NB4 (cell line): ENCODE results near the gene BACH2.
"Not testable (repeated sequence)": the region's sequence is repeated elsewhere in the genome, so short reads cannot be mapped to it uniquely, and the experiment has no call there.

Source experiments
- DNase-seq: peaks from one replicate; pipeline ENCODE4 v3.0.0; 2010; ENCODE audit warnings: low read depth
- H3K4me3 ChIP-seq: one replicate; pipeline ENCODE4 v1.5.1; 2011; ENCODE audit warnings: mild to moderate bottlenecking, low read depth, low read length, moderate library complexity
- MYC ChIP-seq: IDR thresholded peaks from 2 replicates; pipeline ENCODE4 v1.6.1; 2011; ENCODE audit warnings: low read depth, low read length
- POLR2A ChIP-seq: IDR thresholded peaks from 2 replicates; pipeline ENCODE4 v1.6.1; 2011; ENCODE audit warnings: mild to moderate bottlenecking; ENCODE audit not compliant: insufficient read length; ENCODE audit errors: extremely low read depth
- TF ChIP-seq, protein P1 (sequence below): IDR thresholded peaks from 2 replicates; pipeline ENCODE4 v1.6.1; 2011; ENCODE audit warnings: low read depth, low read length
- TF ChIP-seq, protein P2 (sequence below): IDR thresholded peaks from one replicate; pipeline ENCODE4 v1.5.1; 2012; ENCODE audit warnings: low read depth, low read length

The BACH2 gene

DNA sequence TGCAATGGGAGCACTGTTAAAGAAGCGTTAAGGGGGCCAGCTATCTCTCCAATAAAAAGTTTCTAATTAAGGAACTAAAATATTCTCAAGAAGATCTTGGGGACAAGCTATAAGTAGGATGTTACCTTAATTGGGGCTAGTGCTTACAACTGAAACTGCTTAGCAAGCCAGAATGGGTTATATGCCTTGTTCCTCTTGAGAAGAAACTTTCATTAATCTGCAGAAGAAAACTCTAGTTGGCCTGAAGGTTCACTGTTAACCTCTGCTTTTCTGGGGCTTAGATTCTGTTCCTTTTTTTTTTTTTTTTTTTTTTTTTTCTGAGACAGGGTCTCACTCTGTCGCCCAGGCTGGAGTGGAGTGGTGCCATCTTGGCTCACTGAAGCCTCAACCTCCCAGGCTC lies 82.2 kb downstream of the BACH2 start:
- TF ChIP-seq, protein P1, sequence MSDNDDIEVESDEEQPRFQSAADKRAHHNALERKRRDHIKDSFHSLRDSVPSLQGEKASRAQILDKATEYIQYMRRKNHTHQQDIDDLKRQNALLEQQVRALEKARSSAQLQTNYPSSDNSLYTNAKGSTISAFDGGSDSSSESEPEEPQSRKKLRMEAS, result no peak
- TF ChIP-seq, protein P2, sequence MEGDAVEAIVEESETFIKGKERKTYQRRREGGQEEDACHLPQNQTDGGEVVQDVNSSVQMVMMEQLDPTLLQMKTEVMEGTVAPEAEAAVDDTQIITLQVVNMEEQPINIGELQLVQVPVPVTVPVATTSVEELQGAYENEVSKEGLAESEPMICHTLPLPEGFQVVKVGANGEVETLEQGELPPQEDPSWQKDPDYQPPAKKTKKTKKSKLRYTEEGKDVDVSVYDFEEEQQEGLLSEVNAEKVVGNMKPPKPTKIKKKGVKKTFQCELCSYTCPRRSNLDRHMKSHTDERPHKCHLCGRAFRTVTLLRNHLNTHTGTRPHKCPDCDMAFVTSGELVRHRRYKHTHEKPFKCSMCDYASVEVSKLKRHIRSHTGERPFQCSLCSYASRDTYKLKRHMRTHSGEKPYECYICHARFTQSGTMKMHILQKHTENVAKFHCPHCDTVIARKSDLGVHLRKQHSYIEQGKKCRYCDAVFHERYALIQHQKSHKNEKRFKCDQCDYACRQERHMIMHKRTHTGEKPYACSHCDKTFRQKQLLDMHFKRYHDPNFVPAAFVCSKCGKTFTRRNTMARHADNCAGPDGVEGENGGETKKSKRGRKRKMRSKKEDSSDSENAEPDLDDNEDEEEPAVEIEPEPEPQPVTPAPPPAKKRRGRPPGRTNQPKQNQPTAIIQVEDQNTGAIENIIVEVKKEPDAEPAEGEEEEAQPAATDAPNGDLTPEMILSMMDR, result no peak
- TF ChIP-seq POLR2A (no peak), MYC (no peak)
- no peak overlapping the region for H3K4me3 ChIP-seq
- DNase-seq, result no peak

DNA sequence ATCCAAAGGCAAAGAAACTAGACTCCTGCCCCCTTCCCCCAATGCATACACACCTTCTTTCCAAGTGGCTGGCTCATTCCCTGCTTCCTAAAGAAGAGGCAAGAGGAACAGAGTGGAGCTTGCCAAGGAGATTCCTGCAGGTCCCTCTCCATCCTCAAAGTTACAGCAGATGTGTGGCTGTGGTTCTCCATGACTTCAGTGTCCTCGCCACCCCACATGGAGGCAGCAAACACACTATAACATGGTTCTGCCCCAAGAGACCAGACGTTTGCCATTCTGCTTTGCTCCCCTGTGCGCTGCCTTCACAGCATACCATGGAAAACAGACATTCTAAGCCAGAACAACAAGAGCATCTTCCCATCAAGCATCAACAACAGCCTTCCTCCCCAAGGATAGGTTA lies 84.4 kb downstream of the BACH2 start:
- no peak for DNase-seq
- H3K4me3 ChIP-seq, result no peak overlapping the region
- TF ChIP-seq MYC, result no peak
- TF ChIP-seq, protein P1, result no peak
- TF ChIP-seq, protein P2, result no peak
- no peak for TF ChIP-seq POLR2A

DNA sequence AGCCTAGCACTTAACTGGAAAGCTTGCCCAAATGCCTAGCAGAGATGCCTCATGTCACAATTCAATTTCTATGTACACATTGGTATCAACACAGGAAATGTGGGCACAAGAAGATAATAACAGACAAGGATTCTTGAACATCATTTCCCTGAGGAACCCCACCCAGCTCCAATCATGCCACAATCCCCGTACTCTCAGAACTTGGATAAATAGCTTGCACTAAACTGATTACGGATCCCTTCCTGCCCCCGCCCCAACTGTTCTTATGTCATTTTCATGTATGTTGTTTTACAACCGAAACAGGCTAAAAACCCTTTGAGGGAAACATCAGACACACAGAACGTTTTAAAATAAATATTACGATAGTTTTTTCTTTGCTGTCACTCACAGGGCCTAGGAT lies 87.1 kb downstream of the BACH2 start:
- H3K4me3 ChIP-seq, result no peak overlapping the region
- no peak for DNase-seq
- TF ChIP-seq POLR2A (no peak), MYC (no peak)
- TF ChIP-seq, protein P2, result no peak
- TF ChIP-seq, protein P1, result no peak

DNA sequence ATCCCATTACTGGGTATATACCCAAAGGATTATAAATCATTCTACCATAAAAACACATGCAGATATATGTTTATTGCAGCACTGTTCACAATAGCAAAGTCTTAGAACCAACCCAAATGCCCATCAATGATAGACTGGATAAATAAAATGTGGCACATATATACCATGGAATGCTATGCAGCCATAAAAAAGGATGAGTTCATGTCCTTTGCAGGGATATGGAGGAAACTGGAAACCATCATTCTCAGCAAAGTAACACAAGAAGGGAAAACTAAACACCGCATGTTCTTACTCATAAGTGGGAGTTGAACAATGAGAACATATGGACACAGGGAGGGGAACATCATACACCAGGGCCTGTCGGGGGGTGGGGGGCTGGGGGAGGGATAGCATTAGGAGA lies 88.0 kb downstream of the BACH2 start:
- not testable (repeated sequence) for DNase-seq, H3K4me3 ChIP-seq

DNA sequence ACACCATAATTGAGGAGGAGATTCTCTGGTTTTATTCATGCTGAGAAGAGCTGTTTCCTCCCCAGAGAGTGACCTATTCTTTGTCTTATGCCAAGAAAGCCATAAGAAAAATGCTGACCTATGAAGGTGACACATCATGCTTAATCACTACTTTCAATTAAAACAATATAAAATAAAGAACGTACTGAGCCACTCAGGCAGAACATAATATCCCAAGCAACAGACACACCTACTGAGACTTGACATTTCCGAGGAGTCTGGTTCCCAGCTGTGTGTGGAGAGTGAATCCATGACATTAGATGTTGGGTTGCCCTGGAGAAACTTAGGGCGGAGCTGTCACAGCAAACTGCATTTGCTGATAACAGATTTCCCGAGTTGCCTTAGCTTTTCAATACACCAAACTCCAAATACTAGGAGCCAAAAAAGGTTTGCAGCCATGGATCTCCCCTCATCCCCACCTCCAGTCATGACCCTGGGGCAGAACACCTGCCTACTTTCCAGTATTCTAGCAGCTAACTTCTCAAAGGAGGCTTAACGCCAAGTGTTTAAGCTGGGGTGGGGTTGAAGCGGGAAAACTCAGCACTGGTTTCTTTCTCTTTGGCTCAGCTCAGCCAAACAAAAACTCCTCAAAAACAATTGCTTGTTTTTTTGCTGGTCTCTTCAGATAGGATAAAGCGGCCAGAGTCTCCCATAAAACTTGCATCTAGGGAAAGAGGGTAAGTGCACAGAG lies 92.2 kb downstream of the BACH2 start:
- TF ChIP-seq MYC (no peak), POLR2A (no peak)
- TF ChIP-seq, protein P2, result no peak
- TF ChIP-seq, protein P1, result no peak
- H3K4me3 ChIP-seq, result no peak overlapping the region
- DNase-seq, result no peak

DNA sequence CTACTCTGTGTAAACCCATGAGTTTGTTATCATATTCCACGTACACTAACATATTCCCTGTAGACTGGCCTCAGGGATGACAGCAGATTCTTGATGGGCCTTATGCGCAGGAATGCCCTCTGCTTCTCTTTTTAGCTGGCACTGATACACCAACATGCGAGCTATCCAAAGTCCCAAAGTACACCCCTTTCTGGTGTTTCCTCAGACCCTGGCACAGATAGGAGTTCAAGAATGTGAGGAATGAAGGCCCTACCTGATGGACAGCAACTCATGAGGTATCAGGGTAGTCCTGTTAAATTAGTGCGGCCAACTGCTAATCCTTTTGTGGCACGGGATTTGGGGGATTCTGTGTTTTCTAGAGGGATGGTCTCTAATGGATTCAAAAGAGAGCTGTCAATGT lies 93.0 kb downstream of the BACH2 start:
- TF ChIP-seq MYC (no peak), POLR2A (no peak)
- TF ChIP-seq, protein P1, result no peak
- TF ChIP-seq, protein P2, result no peak
- no peak for DNase-seq
- H3K4me3 ChIP-seq, result no peak overlapping the region
